NCI-H510A (cell line): ENCODE results near the gene CHST14.

ENCODE experiments used
- DNase-seq: peaks from one replicate; lab custom pipeline; 2025; lab: John Stamatoyannopoulos, UW

The CHST14 gene

DNA sequence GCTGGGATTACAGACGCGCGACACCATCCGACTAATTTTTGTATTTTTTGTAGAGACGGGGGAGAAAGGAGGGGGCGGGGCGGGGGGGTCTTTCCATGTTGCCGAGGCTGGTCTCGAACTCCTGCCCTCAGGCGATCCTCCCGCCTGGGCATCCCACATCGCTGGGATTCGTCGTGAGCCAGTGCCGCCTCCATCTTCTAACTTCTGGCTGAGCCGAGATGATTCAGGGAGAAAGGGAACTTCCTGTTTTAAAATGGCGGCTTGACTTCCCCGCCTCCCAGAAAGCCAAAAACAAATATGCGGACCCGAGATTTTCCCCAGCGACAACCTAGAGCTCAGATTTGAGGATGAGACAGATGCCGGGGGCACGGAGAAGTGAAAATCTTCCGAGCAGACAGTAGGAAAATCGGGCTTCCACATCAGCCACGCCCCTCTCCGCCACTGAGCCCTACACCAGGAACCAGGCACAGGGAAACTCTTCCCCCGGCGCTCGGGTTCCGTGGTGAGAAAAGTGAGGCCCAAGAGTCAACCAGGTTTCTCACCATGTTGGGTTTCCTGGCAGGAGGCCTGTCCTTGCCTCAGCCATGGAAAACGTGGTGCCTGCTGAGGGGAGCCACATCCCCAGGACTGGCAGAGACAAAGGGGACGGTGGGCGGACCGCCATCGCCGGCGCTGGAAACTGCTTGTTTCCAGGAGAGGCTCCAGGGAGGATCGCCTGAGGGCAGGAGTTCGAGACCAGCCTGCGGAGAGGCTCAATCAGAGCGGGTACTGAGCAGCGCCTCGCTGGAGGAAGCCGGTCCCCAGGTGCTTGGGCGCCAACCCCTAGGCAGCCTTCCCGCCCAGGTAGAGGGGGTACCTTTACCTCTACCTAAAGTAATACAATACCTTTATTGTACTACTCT lies 18.7 kb downstream of the CHST14 start:
- no peak for DNase-seq

DNA sequence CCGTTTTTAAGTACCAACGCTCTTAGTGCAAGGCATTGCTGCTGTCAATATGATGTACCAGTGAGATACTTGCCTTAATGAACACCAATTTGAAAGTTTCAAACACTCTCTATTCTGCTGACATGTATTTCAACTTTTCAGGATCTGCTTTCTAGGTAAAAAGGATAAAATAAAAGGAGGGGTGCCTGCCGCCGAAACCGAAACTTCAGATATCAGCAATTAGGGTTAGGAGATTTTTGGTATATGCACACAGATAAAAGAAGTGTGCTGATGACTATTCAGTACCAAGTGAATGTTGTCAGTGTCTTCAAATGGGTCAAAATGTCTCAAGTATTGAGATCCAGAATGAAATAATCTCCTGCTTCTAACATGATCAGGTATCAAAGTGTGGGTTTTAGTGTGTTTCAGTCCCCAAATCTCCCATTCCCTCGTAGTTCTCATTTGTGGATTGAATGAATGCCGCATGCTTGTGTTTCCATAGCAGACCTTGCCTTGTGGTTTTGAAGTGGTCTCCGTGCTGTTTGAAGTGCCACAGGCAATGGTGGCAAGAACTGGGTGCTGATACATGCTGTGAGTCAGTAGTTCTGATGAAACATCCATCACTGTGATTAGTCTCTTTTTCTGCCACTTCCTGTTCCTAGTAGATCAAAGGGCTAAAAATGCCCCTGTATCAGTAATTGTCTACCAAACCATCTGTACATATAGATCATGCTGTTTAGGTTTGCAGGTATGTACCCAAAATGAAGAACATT lies 22.5 kb downstream of the CHST14 start:
- DNase-seq: no peak

- DNase-seq: no peak
These were observed 24.7 kb downstream of the CHST14 start for GRCh38 chr15:40495516-40495915.

- no peak for DNase-seq
These were observed 27.6 kb downstream of the CHST14 start for GRCh38 chr15:40498418-40498817.

- DNase-seq: no peak
These were observed 28.1 kb downstream of the CHST14 start for GRCh38 chr15:40498891-40499290.

DNA sequence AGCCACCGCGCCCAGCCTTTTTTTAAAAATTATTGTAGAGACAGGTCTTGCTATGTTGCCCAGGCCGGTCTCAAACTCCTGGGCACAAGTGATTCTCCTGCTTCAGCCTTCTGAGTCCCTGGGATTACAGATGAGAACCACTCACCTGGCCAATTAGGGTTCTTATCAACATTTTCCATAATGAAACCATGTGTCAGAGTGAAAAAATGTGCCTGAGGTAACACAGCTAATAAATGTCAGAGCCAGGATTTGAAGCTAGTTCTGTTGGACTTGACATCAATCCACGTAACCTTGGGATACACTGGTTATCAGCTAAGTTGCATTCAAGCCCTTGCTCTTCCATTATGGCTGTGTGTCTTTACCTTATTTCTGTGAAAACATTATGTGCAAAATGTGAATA lies 29.1 kb downstream of the CHST14 start:
- DNase-seq: no peak

DNA sequence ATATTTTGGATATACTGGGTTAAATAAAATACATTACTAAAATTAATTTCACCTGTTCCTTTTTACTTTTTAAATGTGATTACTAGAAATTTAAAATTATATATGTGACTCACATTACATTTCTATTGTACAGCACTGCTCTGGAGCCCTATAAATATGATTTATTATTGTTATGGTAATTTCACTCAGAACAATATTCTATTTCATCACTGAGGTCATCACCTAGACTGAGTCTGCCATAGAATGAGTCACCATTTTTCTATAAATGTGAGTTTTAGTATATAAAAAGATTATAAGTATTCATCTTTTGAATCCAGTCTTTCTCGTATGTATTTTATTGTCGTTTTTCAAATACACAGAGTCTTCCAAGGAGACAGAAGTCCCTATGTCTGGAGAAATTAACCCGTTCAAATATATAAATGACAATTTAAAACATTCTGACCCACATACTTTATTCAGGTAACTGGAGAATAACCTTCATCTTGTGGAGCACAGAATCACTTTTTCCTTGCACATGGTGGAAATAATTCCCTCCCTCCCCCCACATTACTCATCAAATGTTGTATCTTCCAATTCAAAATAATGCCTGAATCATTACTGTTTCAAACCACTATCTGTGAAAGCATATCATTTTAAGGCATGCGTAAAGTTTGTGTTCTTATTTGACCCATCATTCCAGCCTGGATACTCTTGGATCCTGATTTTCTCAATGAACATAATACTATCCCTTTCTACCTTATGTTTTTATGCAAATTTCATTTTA lies 30.0 kb downstream of the CHST14 start:
- DNase-seq: no peak

GRCh38 chr15:40501487-40501886 lies 30.7 kb downstream of the CHST14 start:
- DNase-seq: no peak

DNA sequence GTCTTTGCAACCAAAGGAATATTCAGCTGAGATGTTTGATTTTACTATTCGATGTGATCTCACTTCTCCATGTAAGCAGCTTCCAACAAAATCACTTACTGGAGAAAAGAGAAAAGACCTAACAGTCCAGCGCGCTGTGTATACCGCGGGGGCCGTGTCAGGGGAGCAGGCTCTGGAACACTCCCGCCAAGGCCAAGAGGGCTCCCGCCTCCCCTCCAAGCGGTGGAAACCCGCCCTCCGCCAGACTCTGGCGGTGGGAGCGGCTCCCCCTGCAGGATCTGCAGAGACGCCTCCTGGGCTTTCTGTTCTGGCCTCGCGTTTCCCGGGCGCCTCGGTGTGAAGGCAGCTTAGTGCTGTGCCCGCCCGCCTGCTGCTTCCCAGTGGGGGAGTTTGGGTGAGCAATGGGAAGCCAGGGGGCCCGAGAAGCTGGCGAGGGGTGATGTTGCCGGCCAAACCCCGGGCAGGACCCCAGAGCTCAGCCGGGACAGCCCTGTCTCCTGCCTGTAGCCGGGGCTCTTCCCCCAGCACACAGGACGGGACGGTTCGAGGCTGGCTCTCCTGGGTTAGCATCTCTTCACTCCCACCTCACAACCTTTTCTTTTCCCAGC lies 36.3 kb downstream of the CHST14 start:
- DNase-seq: peak; percentile 55

GRCh38 chr15:40508216-40508615 lies 37.4 kb downstream of the CHST14 start:
- DNase-seq: no peak

GRCh38 chr15:40510201-40510600 lies 39.4 kb downstream of the CHST14 start:
- no peak for DNase-seq

DNA sequence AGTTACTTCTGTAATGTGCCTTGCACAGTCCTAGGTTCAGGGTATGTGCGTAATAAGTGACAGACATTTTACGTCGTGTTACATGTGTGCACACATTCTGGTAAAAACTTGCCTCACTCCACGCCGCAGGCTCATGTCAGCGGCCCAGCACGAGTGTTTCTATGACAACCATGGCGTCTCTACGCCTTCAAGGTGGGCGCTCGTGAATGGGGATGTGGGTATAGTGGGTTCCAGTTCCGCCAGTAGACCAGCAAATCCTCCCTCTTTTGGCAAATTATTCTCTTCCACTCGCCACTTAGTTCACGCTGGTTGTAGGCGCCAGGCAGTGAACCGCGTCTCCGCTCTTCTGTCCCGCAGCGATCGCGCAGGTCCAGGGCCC lies 40.3 kb downstream of the CHST14 start:
- no peak for DNase-seq

GRCh38 chr15:40511472-40512133 lies 40.8 kb downstream of the CHST14 start:
- DNase-seq: no peak

DNA sequence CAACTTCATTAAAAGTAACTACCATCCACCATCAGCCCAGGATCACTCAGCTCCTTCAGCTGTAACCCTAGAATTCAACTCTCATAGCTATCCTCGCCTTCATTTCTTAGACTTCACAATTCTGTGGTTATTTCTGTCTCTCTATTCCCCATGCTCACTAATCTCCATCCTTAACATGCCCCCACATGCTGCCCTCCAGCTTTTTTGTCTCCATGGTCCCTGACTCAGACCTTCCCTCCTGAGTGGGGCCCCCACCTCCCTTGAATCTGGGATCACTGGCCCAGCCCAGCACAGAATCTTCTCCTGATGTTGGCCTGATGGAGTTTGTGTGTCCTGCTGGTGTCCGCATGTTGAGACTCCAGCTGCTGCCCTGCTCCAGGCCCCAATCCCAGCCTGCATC lies 41.7 kb downstream of the CHST14 start:
- DNase-seq: no peak

DNA sequence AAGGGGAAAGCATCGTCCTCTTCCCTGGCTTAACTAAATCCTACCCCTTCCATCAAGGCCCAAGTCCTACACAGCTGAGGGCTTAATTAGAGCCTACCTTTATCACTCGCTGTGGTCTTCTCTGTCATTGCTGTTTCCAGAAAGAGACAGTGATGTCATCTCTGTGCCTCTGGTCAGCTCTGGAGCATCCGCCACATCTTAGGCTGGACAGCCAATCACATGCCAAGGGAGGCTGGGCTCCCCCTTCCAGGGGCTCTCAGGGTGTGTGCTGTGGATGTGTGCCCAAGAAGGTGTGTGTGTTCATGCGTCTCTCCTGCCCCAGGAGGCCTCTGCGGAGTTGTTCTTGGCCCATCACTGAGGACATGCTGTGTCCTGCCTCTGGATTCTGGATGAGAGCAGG lies 42.8 kb downstream of the CHST14 start:
- DNase-seq: no peak

GRCh38 chr15:40516322-40516721 lies 45.5 kb downstream of the CHST14 start:
- no peak for DNase-seq
